SK-N-SH treated with all-trans-retinoic acid at 6 μM for 48 hours (cell line): ENCODE measurements around the gene LDLRAD2.

Experiments used
- ATAC-seq: fragments of 200-7000 bp; cut with Tn5 transposase; 3 replicates; pipeline ENCODE4 v1.9.1; 2020; ENCODE audit warnings: mild to moderate bottlenecking, moderate library complexity
- ARNTL ChIP-seq: fragments of 450-650 bp; formaldehyde crosslinking; IDR thresholded peaks from 2 replicates; pipeline ENCODE4 v1.5.0; 2020; ENCODE audit warnings: low read depth, mild to moderate bottlenecking, moderate library complexity, borderline replicate concordance
- BACH2 ChIP-seq: fragments of 250-450 bp; sonication (Bioruptor Pico); IDR thresholded peaks from 2 replicates; pipeline ENCODE4 v1.9.0; 2021; ENCODE audit warnings: mild to moderate bottlenecking, borderline replicate concordance
- GLIS3 ChIP-seq: fragments of 250-450 bp; sonication (Bioruptor Pico); IDR thresholded peaks from 2 replicates; pipeline ENCODE4 v1.5.0; 2020; ENCODE audit warnings: mild to moderate bottlenecking, moderate library complexity
- ISL1 ChIP-seq: fragments of 250-450 bp; sonication (Bioruptor Pico); IDR thresholded peaks from 2 replicates; pipeline ENCODE4 v2.1.2; 2022; ENCODE audit warnings: mild to moderate bottlenecking, moderate library complexity
- OSR1 ChIP-seq: fragments of 250-450 bp; sonication (Bioruptor Pico); IDR thresholded peaks from 2 replicates; pipeline ENCODE4 v1.8.0; 2022; ENCODE audit warnings: moderate library complexity, mild to moderate bottlenecking, inconsistent platforms
- PPARA ChIP-seq: fragments of 250-450 bp; sonication (Bioruptor Pico); IDR thresholded peaks from 2 replicates; pipeline ENCODE4 v1.5.0; 2020; ENCODE audit warnings: mild to moderate bottlenecking, borderline replicate concordance
- RARB ChIP-seq: fragments of 250-450 bp; sonication (Bioruptor Pico); IDR thresholded peaks from 2 replicates; pipeline ENCODE4 v1.8.0; 2021; ENCODE audit warnings: mild to moderate bottlenecking, moderate library complexity
- TCF4 ChIP-seq: fragments of 250-450 bp; sonication (Bioruptor Pico); IDR thresholded peaks from 2 replicates; pipeline ENCODE4 v1.8.0; 2021; ENCODE audit warnings: mild to moderate bottlenecking, moderate library complexity, borderline replicate concordance
- TOX ChIP-seq: fragments of 250-450 bp; sonication (Bioruptor Pico); IDR thresholded peaks from 2 replicates; pipeline ENCODE4 v1.8.0; 2021; ENCODE audit warnings: mild to moderate bottlenecking, moderate library complexity, borderline replicate concordance
- ZC3H10 ChIP-seq: fragments of 250-450 bp; sonication (Bioruptor Pico); IDR thresholded peaks from 2 replicates; pipeline ENCODE4 v1.5.1; 2021; ENCODE audit warnings: mild to moderate bottlenecking, moderate library complexity
- ZFP3 ChIP-seq: fragments of 250-450 bp; sonication (Bioruptor Pico); IDR thresholded peaks from 2 replicates; pipeline ENCODE4 v1.5.0; 2020; ENCODE audit warnings: mild to moderate bottlenecking, moderate library complexity
- ZFP30 ChIP-seq: fragments of 450-650 bp; formaldehyde crosslinking; IDR thresholded peaks from 2 replicates; pipeline ENCODE4 v1.5.0; 2022; ENCODE audit warnings: mild to moderate bottlenecking, moderate library complexity
- ZNF565 ChIP-seq: fragments of 450-650 bp; formaldehyde crosslinking; conservative IDR thresholded peaks from 2 replicates; pipeline ENCODE4 v1.5.0; 2020; ENCODE audit warnings: low read depth, mild to moderate bottlenecking, moderate library complexity
- ZNF70 ChIP-seq: fragments of 450-650 bp; formaldehyde crosslinking; IDR thresholded peaks from 2 replicates; pipeline ENCODE4 v1.5.0; 2020; ENCODE audit warnings: mild to moderate bottlenecking, moderate library complexity
- ZNF8 ChIP-seq: fragments of 450-650 bp; formaldehyde crosslinking; IDR thresholded peaks from 2 replicates; pipeline ENCODE4 v1.5.0; 2020; ENCODE audit warnings: mild to moderate bottlenecking, moderate library complexity
- TF ChIP-seq, protein P1 (sequence below): fragments of 250-450 bp; sonication (Bioruptor Pico); IDR thresholded peaks from 2 replicates; pipeline ENCODE4 v1.5.1; 2021; ENCODE audit warnings: mild to moderate bottlenecking, moderate library complexity
- TF ChIP-seq, protein P2 (sequence below): fragments of 250-450 bp; sonication (Bioruptor Pico); IDR thresholded peaks from 2 replicates; pipeline ENCODE4 v1.8.0; 2021; ENCODE audit warnings: low read depth, mild to moderate bottlenecking, moderate library complexity, borderline replicate concordance
- TF ChIP-seq, protein P3 (sequence below): fragments of 250-450 bp; sonication (Bioruptor Pico); IDR thresholded peaks from 2 replicates; pipeline ENCODE4 v1.5.0; 2020; ENCODE audit warnings: mild to moderate bottlenecking, moderate library complexity
- TF ChIP-seq, protein P4 (sequence below): fragments of 250-450 bp; sonication (Bioruptor Pico); IDR thresholded peaks from 2 replicates; pipeline ENCODE4 v1.8.0; 2020; ENCODE audit warnings: mild to moderate bottlenecking, moderate library complexity, borderline replicate concordance

Gene LDLRAD2

DNA sequence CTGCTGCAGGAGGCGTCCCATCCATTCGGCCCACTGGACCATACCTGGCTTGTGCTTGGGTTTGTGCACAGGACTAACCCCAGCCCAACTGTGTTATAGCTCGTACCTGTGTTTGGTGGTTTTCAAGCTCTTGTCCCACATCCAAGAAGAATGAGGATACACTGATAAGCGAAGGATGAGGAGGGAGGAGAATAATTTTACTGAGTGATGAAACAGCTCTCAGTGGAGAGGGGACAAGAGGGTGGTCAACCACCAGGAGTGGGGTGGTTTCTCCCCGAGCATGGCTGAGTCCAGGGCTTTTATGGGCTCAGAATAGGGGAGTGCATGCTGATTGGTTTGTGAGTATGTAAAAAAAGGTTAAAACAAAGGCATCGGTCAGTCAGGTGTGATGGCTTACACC lies 17.0 kb upstream of the LDLRAD2 start:
- TF ChIP-seq TCF4 (CRISPR knock-in tag) (no peak), ZNF70 (no peak), BACH2 (CRISPR knock-in tag) (no peak), ZNF8 (CRISPR knock-in tag) (no peak), TOX (CRISPR knock-in tag) (no peak)
- TF ChIP-seq, protein P1, sequence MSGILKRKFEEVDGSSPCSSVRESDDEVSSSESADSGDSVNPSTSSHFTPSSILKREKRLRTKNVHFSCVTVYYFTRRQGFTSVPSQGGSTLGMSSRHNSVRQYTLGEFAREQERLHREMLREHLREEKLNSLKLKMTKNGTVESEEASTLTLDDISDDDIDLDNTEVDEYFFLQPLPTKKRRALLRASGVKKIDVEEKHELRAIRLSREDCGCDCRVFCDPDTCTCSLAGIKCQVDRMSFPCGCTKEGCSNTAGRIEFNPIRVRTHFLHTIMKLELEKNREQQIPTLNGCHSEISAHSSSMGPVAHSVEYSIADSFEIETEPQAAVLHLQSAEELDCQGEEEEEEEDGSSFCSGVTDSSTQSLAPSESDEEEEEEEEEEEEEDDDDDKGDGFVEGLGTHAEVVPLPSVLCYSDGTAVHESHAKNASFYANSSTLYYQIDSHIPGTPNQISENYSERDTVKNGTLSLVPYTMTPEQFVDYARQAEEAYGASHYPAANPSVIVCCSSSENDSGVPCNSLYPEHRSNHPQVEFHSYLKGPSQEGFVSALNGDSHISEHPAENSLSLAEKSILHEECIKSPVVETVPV (CRISPR knock-in tag): no peak
- ATAC-seq: no peak

DNA sequence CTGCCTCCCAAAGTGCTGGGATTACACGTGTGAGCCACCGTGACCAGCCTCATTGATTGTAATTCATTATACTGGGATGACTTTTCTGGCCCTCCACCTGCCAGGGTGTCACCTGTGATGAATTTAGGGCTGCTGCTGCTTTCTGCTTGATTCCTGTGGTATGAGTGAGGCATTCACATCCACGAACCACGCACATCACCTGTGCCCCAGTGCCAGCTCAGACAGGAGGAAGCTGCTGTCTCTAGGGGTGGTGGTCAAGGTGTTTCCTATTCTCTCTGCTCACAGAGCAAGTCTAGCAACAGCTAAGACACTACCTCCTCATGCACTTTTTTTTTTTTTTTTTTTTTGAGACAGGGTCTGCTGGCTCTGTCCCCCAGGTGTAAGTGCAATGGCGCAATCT lies 12.3 kb upstream of the LDLRAD2 start:
- TF ChIP-seq ZNF565 (CRISPR knock-in tag): no peak
- TF ChIP-seq ARNTL (CRISPR knock-in tag): no peak
- TF ChIP-seq RARB (CRISPR knock-in tag): no peak
- no peak for TF ChIP-seq ZFP3 (CRISPR knock-in tag)
- TF ChIP-seq ZC3H10 (CRISPR knock-in tag): no peak
- TF ChIP-seq, protein P2, sequence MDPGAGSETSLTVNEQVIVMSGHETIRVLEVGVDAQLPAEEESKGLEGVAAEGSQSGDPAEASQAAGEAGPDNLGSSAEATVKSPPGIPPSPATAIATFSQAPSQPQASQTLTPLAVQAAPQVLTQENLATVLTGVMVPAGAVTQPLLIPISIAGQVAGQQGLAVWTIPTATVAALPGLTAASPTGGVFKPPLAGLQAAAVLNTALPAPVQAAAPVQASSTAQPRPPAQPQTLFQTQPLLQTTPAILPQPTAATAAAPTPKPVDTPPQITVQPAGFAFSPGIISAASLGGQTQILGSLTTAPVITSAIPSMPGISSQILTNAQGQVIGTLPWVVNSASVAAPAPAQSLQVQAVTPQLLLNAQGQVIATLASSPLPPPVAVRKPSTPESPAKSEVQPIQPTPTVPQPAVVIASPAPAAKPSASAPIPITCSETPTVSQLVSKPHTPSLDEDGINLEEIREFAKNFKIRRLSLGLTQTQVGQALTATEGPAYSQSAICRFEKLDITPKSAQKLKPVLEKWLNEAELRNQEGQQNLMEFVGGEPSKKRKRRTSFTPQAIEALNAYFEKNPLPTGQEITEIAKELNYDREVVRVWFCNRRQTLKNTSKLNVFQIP (CRISPR knock-in tag): no peak
- no peak for TF ChIP-seq TOX (CRISPR knock-in tag)
- no peak for ATAC-seq

DNA sequence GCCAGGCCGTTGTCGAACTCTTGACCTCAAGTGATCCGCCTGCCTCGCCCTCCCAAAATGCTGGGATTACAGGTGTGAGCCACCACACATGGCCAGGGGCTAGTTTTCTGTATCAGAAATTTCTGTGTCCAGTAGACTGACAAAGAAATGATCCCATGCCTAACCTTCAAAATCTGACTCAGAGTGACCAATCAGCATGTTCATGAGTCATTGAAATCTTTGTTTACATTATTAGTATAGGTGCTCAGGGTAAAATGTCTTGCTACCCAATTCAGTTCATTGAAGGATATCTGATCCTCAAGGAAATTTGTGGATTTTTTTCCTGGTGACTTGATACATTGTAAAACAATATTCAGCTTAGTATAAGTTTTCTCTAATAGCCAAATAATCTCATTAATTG lies 11.0 kb upstream of the LDLRAD2 start:
- TF ChIP-seq PPARA (CRISPR knock-in tag): no peak
- TF ChIP-seq GLIS3 (CRISPR knock-in tag): no peak
- TF ChIP-seq, protein P2 (CRISPR knock-in tag): no peak
- no peak for TF ChIP-seq TCF4 (CRISPR knock-in tag)
- TF ChIP-seq ISL1 (CRISPR knock-in tag): no peak
- TF ChIP-seq ZC3H10 (CRISPR knock-in tag): no peak
- TF ChIP-seq OSR1: no peak
- TF ChIP-seq ARNTL (CRISPR knock-in tag): no peak
- TF ChIP-seq, protein P3, sequence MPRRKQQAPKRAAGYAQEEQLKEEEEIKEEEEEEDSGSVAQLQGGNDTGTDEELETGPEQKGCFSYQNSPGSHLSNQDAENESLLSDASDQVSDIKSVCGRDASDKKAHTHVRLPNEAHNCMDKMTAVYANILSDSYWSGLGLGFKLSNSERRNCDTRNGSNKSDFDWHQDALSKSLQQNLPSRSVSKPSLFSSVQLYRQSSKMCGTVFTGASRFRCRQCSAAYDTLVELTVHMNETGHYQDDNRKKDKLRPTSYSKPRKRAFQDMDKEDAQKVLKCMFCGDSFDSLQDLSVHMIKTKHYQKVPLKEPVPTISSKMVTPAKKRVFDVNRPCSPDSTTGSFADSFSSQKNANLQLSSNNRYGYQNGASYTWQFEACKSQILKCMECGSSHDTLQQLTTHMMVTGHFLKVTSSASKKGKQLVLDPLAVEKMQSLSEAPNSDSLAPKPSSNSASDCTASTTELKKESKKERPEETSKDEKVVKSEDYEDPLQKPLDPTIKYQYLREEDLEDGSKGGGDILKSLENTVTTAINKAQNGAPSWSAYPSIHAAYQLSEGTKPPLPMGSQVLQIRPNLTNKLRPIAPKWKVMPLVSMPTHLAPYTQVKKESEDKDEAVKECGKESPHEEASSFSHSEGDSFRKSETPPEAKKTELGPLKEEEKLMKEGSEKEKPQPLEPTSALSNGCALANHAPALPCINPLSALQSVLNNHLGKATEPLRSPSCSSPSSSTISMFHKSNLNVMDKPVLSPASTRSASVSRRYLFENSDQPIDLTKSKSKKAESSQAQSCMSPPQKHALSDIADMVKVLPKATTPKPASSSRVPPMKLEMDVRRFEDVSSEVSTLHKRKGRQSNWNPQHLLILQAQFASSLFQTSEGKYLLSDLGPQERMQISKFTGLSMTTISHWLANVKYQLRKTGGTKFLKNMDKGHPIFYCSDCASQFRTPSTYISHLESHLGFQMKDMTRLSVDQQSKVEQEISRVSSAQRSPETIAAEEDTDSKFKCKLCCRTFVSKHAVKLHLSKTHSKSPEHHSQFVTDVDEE: no peak
- no peak for TF ChIP-seq ZFP30
- TF ChIP-seq ZFP3 (CRISPR knock-in tag): no peak
- no peak for TF ChIP-seq TOX (CRISPR knock-in tag)
- TF ChIP-seq, protein P4, sequence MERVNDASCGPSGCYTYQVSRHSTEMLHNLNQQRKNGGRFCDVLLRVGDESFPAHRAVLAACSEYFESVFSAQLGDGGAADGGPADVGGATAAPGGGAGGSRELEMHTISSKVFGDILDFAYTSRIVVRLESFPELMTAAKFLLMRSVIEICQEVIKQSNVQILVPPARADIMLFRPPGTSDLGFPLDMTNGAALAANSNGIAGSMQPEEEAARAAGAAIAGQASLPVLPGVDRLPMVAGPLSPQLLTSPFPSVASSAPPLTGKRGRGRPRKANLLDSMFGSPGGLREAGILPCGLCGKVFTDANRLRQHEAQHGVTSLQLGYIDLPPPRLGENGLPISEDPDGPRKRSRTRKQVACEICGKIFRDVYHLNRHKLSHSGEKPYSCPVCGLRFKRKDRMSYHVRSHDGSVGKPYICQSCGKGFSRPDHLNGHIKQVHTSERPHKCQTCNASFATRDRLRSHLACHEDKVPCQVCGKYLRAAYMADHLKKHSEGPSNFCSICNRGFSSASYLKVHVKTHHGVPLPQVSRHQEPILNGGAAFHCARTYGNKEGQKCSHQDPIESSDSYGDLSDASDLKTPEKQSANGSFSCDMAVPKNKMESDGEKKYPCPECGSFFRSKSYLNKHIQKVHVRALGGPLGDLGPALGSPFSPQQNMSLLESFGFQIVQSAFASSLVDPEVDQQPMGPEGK: no peak
- no peak for TF ChIP-seq ZNF8 (CRISPR knock-in tag)
- no peak; the same call in 2 of the 3 replicates for ATAC-seq

DNA sequence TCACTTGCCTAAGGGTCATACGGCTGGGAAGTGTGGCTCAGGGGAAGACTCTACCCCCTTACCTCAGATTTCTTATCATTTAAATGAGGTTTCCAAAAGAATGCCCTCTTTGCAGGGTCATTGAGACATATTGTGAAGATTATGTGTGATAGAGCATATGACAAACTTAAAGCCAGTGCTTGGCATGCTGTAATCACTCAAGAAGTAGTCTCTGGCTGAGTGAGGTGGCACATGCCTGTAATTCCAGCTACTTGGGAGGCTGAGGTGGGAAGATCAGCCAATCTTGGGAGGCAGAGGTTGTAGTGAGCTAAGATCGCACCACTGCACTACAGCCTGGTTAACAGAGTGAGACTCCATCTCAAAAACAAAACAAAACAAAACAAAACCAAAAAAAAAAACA lies 7.5 kb upstream of the LDLRAD2 start:
- ATAC-seq: no peak
- TF ChIP-seq ZNF565 (CRISPR knock-in tag) (no peak), TCF4 (CRISPR knock-in tag) (no peak), ISL1 (CRISPR knock-in tag) (no peak), ARNTL (CRISPR knock-in tag) (no peak), ZC3H10 (CRISPR knock-in tag) (no peak)
- TF ChIP-seq, protein P3: no peak
- TF ChIP-seq, protein P2 (CRISPR knock-in tag): no peak
